NCI-H1417 treated with DMSO at 0.1 percent for 48 hours (cell line): ENCODE results near the gene ZFP64.

Source experiments
- DNase-seq: peaks from one replicate; lab custom pipeline; 2025; lab: John Stamatoyannopoulos, UW

The ZFP64 gene

GRCh38 chr20:52104546-52105441 lies 86.8 kb downstream of the ZFP64 start:
- no peak for DNase-seq

- no peak for DNase-seq
Observed at GRCh38 chr20:52103913-52104545, 87.5 kb downstream of the ZFP64 start.

DNA sequence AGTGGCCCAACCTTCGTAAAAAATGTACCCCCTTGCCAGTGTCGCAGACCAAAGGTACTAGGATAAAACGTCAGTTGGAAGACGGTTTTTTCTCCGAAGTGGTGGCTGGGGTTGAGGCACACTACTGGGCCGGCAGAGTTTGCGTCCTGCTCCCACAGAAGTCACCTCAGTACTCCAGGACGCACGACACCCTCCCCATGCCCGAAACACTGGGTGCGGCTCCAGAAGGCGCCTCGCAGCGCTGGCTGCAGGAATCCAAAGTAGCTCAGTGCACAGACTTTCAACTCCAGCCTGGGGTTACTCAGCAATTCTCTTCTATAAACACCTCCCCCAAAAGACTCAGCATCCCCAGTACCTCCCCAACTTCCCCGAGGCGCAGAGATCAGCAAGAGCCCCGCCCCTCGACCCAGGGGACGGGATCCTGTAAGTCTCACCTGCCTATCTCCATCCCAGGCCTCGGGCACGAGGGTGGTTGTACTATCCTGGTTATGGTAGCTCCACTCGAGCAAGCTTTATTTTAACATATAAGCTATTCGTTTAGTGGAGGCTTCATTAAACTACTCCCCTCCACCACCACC lies 88.2 kb downstream of the ZFP64 start:
- DNase-seq: no peak

GRCh38 chr20:52102559-52102958 lies 89.0 kb downstream of the ZFP64 start:
- no peak for DNase-seq

DNA sequence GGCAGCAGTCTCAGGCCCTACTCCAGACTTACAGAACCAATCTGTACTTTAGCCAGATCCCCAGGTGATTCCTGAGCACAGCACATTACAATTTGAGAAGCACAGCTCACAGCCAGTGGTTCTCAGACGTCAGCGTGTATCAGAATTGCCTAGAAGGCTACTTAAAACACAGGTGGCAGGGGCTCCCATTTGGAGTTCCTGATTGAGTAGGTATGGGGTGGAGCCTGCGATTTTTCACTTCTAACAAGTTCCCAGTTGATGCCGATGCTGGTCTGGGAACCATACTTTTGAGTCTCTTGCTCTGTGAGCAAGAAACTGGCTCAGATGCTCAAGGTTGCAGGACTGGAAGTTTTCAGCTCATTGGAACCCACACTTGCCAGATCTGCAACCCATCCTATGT lies 89.5 kb downstream of the ZFP64 start:
- DNase-seq: no peak
